SU-DHL-6 (cell line): Measurements from ENCODE around the gene PLEK.

ENCODE experiments used
- H2AFZ ChIP-seq: fragments of 200-600 bp; sonication (generic); 2 replicates; pipeline ENCODE4 v1.6.1; 2014; ENCODE audit warnings: low read depth, mild to moderate bottlenecking, moderate library complexity, mixed read lengths, antibody characterized with exemption, low read length; ENCODE audit not compliant: severe bottlenecking
- H3F3A ChIP-seq: fragments of 200-600 bp; shearing (Covaris generic); 2 replicates; pipeline ENCODE4 v1.6.0; 2016; ENCODE audit warnings: antibody characterized with exemption, mild to moderate bottlenecking; ENCODE audit not compliant: insufficient read depth
- H3K27ac ChIP-seq: fragments of 200-600 bp; sonication (generic); 2 replicates; pipeline ENCODE4 v1.5.1; 2016; ENCODE audit warnings: low read depth, mild to moderate bottlenecking, low read length, moderate library complexity, mixed read lengths
- H3K27me3 ChIP-seq: fragments of 200-600 bp; sonication (generic), shearing (Covaris generic); 2 replicates; pipeline ENCODE4 v1.6.0; 2014; ENCODE audit warnings: mild to moderate bottlenecking, low read length
- H3K36me3 ChIP-seq: fragments of 200-600 bp; sonication (generic); 2 replicates; pipeline ENCODE4 v1.6.1; 2014; ENCODE audit warnings: mild to moderate bottlenecking, low read length, mixed read lengths
- H3K4me2 ChIP-seq: fragments of 300-600, 200-600 bp; shearing (Covaris generic), sonication (generic); 2 replicates; pipeline ENCODE4 v1.6.0; 2014; ENCODE audit warnings: low read length, low read depth, mild to moderate bottlenecking; ENCODE audit not compliant: poor library complexity, severe bottlenecking
- H3K4me3 ChIP-seq: fragments of 200-600 bp; sonication (generic); 2 replicates; pipeline ENCODE4 v1.5.1; 2014; ENCODE audit warnings: antibody characterized with exemption, low read length, mild to moderate bottlenecking, mixed read lengths; ENCODE audit not compliant: insufficient read depth, poor library complexity, severe bottlenecking
- H3K79me2 ChIP-seq: fragments of 200-600 bp; sonication (generic); 2 replicates; pipeline ENCODE4 v1.6.1; 2014; ENCODE audit warnings: mild to moderate bottlenecking, low read length, moderate library complexity; ENCODE audit not compliant: insufficient read depth
- H3K9ac ChIP-seq: fragments of 200-600 bp; sonication (generic); 2 replicates; pipeline ENCODE4 v1.7.0; 2014; ENCODE audit warnings: mild to moderate bottlenecking, low read length
- H3K9me2 ChIP-seq: fragments of 200-600 bp; sonication (generic); replicated peaks from 2 replicates; pipeline ENCODE4 v1.6.1; 2014; ENCODE audit warnings: low read length; ENCODE audit not compliant: insufficient read depth
- H3K9me3 ChIP-seq: fragments of 200-600 bp; sonication (generic); 2 replicates; pipeline ENCODE4 v1.6.1; 2014; ENCODE audit warnings: low read length, mixed read lengths; ENCODE audit not compliant: insufficient read depth
- H4K20me1 ChIP-seq: fragments of 200-600 bp; sonication (generic); 2 replicates; pipeline ENCODE4 v1.6.1; 2014; ENCODE audit warnings: low read depth, mild to moderate bottlenecking, antibody characterized with exemption, low read length, moderate library complexity, mixed read lengths
- CTCF ChIP-seq: fragments of 200-600 bp; sonication (generic); IDR thresholded peaks from one replicate; pipeline ENCODE4 v1.5.1; 2017; ENCODE audit warnings: antibody characterized with exemption, mild to moderate bottlenecking, low read length, moderate library complexity; ENCODE audit not compliant: insufficient read depth, poor library complexity, severe bottlenecking
- EZH2phosphoT487 ChIP-seq: fragments of 200-600 bp; sonication (generic), shearing (Covaris generic); conservative IDR thresholded peaks from 2 replicates; pipeline ENCODE4 v1.6.1; 2018; ENCODE audit warnings: mild to moderate bottlenecking, antibody characterized with exemption, low read length, moderate library complexity, mixed read lengths

PLEK gene

GRCh38 chr2:68418855-68419254, 53.8 kb downstream of the PLEK start:
- no peak overlapping the region for H3K4me3 ChIP-seq

GRCh38 chr2:68420254-68420910, 55.3 kb downstream of the PLEK start:
- no peaks in the 10 kb centered on the region for H3K9me2 ChIP-seq
- H3K36me3 ChIP-seq: no peaks in the 10 kb centered on the region
- H3K27me3 ChIP-seq: no peaks in the 10 kb centered on the region
- H2AFZ ChIP-seq: no peak overlapping the region
- TF ChIP-seq EZH2phosphoT487 (no peak), CTCF (no peak)
- H3F3A ChIP-seq: peaks cover 11% of the 10 kb centered on the region
- H3K9ac ChIP-seq: no peak overlapping the region
- H3K4me3 ChIP-seq: no peak overlapping the region
- H3K4me2 ChIP-seq: peak overlapping the region; percentile 13
- no peaks in the 10 kb centered on the region for H4K20me1 ChIP-seq
- no peak overlapping the region for H3K27ac ChIP-seq
- no peaks in the 10 kb centered on the region for H3K9me3 ChIP-seq
- H3K79me2 ChIP-seq: no peaks in the 10 kb centered on the region

More at GRCh38 chr2:68418855-68419254, 53.8 kb downstream of the PLEK start:
- H3K27ac ChIP-seq: no peak overlapping the region
- no peak overlapping the region for H3K9ac ChIP-seq
- no peak overlapping the region for H3K4me2 ChIP-seq
- H3K79me2 ChIP-seq: no peaks in the 10 kb centered on the region
- H4K20me1 ChIP-seq: no peaks in the 10 kb centered on the region
- H3K9me2 ChIP-seq: no peaks in the 10 kb centered on the region
- H3K36me3 ChIP-seq: no peaks in the 10 kb centered on the region
- H3K9me3 ChIP-seq: no peaks in the 10 kb centered on the region
- no peak for TF ChIP-seq CTCF
- no peak for TF ChIP-seq EZH2phosphoT487
- H3F3A ChIP-seq: no peaks in the 10 kb centered on the region; the same call in 1 of the 2 replicates
- H2AFZ ChIP-seq: no peak overlapping the region
- H3K27me3 ChIP-seq: no peaks in the 10 kb centered on the region

- H3K36me3 ChIP-seq: no peaks in the 10 kb centered on the region
- no peaks in the 10 kb centered on the region for H3K9me2 ChIP-seq
- H3F3A ChIP-seq: peaks cover 32% of the 10 kb centered on the region
- H4K20me1 ChIP-seq: no peaks in the 10 kb centered on the region
- H3K4me3 ChIP-seq: peak overlapping the region; percentile 13
- peak overlapping the region; percentile 5; the same call in 1 of the 2 replicates for H3K9ac ChIP-seq
- no peaks in the 10 kb centered on the region for H3K79me2 ChIP-seq
- TF ChIP-seq EZH2phosphoT487 (no peak), CTCF (no peak)
- no peaks in the 10 kb centered on the region for H3K9me3 ChIP-seq
- peak overlapping the region; percentile 49 for H3K4me2 ChIP-seq
- peak overlapping the region; percentile 71 for H3K27ac ChIP-seq
- no peaks in the 10 kb centered on the region for H3K27me3 ChIP-seq
- H2AFZ ChIP-seq: no peak overlapping the region
Observed at GRCh38 chr2:68423966-68424650, 59.0 kb downstream of the PLEK start.
